Astrocyte (in vitro differentiated cells and primary cell): ENCODE data around the gene CCL5. TPM values are rescaled to one million over a fixed set of nuclear protein-coding genes. Genes with fewer than 3 reads are reported as not detected.

Experiments
- DNase-seq: peaks from one replicate; pipeline ENCODE4 v3.0.0-alpha.2; 2010; ENCODE audit warnings: low read depth
- FAIRE-seq: peaks from 2 replicates; lab custom pipeline; 2011; peaks lifted over from hg19 to GRCh38; lab: Jason Lieb, UNC
- H2AFZ ChIP-seq: 2 replicates; pipeline ENCODE4 v1.6.0; 2012; ENCODE audit warnings: low read depth, low read length, inconsistent platforms
- H3K27ac ChIP-seq: 2 replicates; pipeline ENCODE4 v1.5.1; 2011; ENCODE audit warnings: low read depth, low read length, inconsistent platforms
- H3K27me3 ChIP-seq: 2 replicates; pipeline ENCODE4 v1.6.0; 2011; ENCODE audit warnings: low read length, inconsistent platforms; ENCODE audit not compliant: insufficient read depth
- H3K36me3 ChIP-seq: 2 replicates; pipeline ENCODE4 v1.5.1; 2011; ENCODE audit warnings: low read length, inconsistent platforms; ENCODE audit not compliant: insufficient read depth
- H3K4me1 ChIP-seq: 2 replicates; pipeline ENCODE4 v1.5.1; 2011; ENCODE audit warnings: low read length, inconsistent platforms; ENCODE audit not compliant: insufficient read depth
- H3K4me2 ChIP-seq: 2 replicates; pipeline ENCODE4 v1.6.0; 2012; ENCODE audit warnings: low read length, inconsistent platforms
- H3K4me3 ChIP-seq: 2 replicates; pipeline ENCODE4 v1.5.1; 2011; ENCODE audit warnings: low read depth, mild to moderate bottlenecking, low read length, inconsistent platforms; ENCODE audit not compliant: insufficient read depth
- H3K79me2 ChIP-seq: 2 replicates; pipeline ENCODE4 v1.6.0; 2012; ENCODE audit warnings: mild to moderate bottlenecking, low read length, inconsistent platforms; ENCODE audit not compliant: insufficient read depth
- H3K9ac ChIP-seq: 2 replicates; pipeline ENCODE4 v1.6.0; 2012; ENCODE audit warnings: mild to moderate bottlenecking, low read length, inconsistent platforms
- H3K9me3 ChIP-seq: 2 replicates; pipeline ENCODE4 v1.5.1; 2012; ENCODE audit warnings: low read depth, mild to moderate bottlenecking, low read length, inconsistent platforms; ENCODE audit not compliant: insufficient read depth
- H4K20me1 ChIP-seq: 2 replicates; pipeline ENCODE4 v1.6.0; 2012; ENCODE audit warnings: low read length, inconsistent platforms; ENCODE audit not compliant: insufficient read depth
- H3K27ac Mint-ChIP-seq: one replicate; pipeline ENCODE4 v1.8.0; 2021; ENCODE audit warnings: mild to moderate bottlenecking, mixed read lengths; ENCODE audit not compliant: unreplicated experiment
- H3K27me3 Mint-ChIP-seq: one replicate; pipeline ENCODE4 v1.8.0; 2021; ENCODE audit warnings: low read depth, mixed read lengths; ENCODE audit not compliant: unreplicated experiment
- H3K36me3 Mint-ChIP-seq: one replicate; pipeline ENCODE4 v1.8.0; 2021; ENCODE audit warnings: low read depth, mixed read lengths; ENCODE audit not compliant: unreplicated experiment
- H3K4me1 Mint-ChIP-seq: one replicate; pipeline ENCODE4 v1.8.0; 2021; ENCODE audit warnings: low read depth, mixed read lengths; ENCODE audit not compliant: unreplicated experiment
- H3K4me3 Mint-ChIP-seq: one replicate; pipeline ENCODE4 v1.8.0; 2021; ENCODE audit warnings: mild to moderate bottlenecking, moderate library complexity, mixed read lengths; ENCODE audit not compliant: unreplicated experiment
- H3K9me3 Mint-ChIP-seq: one replicate; pipeline ENCODE4 v1.8.0; 2021; ENCODE audit warnings: mild to moderate bottlenecking, mixed read lengths; ENCODE audit not compliant: unreplicated experiment
- EZH2 ChIP-seq: IDR thresholded peaks from 2 replicates; pipeline ENCODE4 v1.6.1; 2012; ENCODE audit warnings: mild to moderate bottlenecking, low read length, inconsistent platforms; ENCODE audit not compliant: insufficient read depth
- total RNA-seq: library from RNA; stranded (reverse); gene quantifications from 2 replicates; pipeline ENCODE4 v1.2.1, GENCODE V29; 2021
- TF ChIP-seq, protein P1 (sequence below): IDR thresholded peaks from 2 replicates; pipeline ENCODE4 v1.5.1; 2011; ENCODE audit warnings: low read depth, mild to moderate bottlenecking, inconsistent platforms, low read length, moderate library complexity; ENCODE audit not compliant: insufficient read depth

CCL5 gene
- total RNA-seq, 1 donor from 2014 or later, result 71.3 TPM

DNA sequence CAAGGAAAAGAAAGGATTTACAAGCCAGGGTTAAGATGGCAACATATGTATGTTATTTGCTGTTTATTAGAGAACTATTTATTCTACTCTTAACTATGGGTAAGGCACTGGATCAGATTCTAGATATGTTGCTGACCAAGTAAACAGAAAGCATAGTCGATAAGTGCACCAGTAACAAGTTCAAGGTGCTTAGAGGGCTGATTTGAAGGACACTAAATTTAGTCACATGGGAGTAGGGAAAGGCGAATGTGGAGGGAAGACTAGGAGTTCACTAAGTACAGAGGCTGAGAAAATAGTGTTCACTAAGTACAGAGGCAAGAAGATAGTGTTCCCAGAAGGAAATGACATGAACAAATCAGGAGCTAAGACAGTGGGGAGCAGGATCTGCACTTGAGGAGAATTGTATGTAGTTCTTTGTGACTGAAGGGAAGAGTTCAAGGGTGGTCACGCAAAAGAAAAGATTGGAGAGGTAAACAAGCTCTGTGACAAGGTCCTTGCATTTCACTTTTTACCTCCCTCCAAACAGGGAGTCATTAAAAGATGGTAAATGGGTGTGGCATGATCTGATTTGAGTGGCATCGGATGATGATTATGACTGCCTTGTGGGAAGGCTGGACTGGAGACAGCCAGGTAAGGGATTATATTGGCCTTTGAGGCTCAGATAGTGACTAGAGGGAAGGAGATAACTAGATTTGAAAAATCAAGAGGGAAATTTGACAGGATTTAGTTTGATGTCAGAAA, 32.4 kb downstream of the CCL5 start:
- no peak overlapping the region for H3K9ac ChIP-seq
- peaks cover 53% of the 10 kb centered on the region for H4K20me1 ChIP-seq
- no peak overlapping the region for H3K4me3 Mint-ChIP-seq
- no peak overlapping the region for H3K27ac ChIP-seq
- no peaks in the 10 kb centered on the region for H3K27me3 Mint-ChIP-seq
- no peak overlapping the region for H3K4me2 ChIP-seq
- no peak for DNase-seq
- H3K27ac Mint-ChIP-seq, result no peak overlapping the region
- H3K9me3 Mint-ChIP-seq, result no peaks in the 10 kb centered on the region
- peaks cover 38% of the 10 kb centered on the region for H3K36me3 ChIP-seq
- H2AFZ ChIP-seq, result no peak overlapping the region
- no peak overlapping the region for H3K4me3 ChIP-seq
- TF ChIP-seq EZH2, result no peak
- TF ChIP-seq, protein P1, sequence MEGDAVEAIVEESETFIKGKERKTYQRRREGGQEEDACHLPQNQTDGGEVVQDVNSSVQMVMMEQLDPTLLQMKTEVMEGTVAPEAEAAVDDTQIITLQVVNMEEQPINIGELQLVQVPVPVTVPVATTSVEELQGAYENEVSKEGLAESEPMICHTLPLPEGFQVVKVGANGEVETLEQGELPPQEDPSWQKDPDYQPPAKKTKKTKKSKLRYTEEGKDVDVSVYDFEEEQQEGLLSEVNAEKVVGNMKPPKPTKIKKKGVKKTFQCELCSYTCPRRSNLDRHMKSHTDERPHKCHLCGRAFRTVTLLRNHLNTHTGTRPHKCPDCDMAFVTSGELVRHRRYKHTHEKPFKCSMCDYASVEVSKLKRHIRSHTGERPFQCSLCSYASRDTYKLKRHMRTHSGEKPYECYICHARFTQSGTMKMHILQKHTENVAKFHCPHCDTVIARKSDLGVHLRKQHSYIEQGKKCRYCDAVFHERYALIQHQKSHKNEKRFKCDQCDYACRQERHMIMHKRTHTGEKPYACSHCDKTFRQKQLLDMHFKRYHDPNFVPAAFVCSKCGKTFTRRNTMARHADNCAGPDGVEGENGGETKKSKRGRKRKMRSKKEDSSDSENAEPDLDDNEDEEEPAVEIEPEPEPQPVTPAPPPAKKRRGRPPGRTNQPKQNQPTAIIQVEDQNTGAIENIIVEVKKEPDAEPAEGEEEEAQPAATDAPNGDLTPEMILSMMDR, result no peak
- H3K36me3 Mint-ChIP-seq, result peaks cover 12% of the 10 kb centered on the region
- no peaks in the 10 kb centered on the region for H3K9me3 ChIP-seq
- H3K79me2 ChIP-seq, result peaks cover 4% of the 10 kb centered on the region
- peaks cover 12% of the 10 kb centered on the region for H3K4me1 Mint-ChIP-seq
- H3K4me1 ChIP-seq, result no peaks in the 10 kb centered on the region
- H3K27me3 ChIP-seq, result no peaks in the 10 kb centered on the region
- no peak for FAIRE-seq

DNA sequence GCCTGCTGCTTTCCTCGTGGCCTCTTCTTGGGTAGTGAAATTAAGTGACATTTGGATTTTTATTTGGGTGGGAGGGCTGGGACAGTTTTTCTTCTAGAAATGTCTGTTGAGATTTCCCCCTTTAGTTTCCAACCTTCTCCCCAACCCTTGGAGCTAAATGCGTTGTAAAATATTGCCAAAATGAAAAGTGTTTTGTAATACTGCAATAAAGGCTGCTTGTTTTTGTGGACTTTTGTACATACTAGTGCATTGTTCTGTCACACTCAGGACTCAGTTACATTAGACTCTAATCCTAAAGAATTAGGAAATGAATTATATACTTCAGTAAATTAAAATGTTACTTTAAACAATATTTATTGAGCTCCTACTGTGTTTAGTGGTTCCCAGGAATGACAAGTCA, 33.2 kb downstream of the CCL5 start:
- no peak overlapping the region for H3K27ac Mint-ChIP-seq
- no peak overlapping the region for H2AFZ ChIP-seq
- peaks cover 8% of the 10 kb centered on the region for H3K79me2 ChIP-seq
- H3K27me3 Mint-ChIP-seq, result no peaks in the 10 kb centered on the region
- H3K36me3 ChIP-seq, result peaks cover 43% of the 10 kb centered on the region
- no peaks in the 10 kb centered on the region for H3K9me3 ChIP-seq
- FAIRE-seq (no peak), DNase-seq (no peak)
- peaks cover 61% of the 10 kb centered on the region for H4K20me1 ChIP-seq
- H3K4me1 Mint-ChIP-seq, result peaks cover 14% of the 10 kb centered on the region
- no peak overlapping the region for H3K9ac ChIP-seq
- H3K4me2 ChIP-seq, result no peak overlapping the region
- no peak overlapping the region for H3K27ac ChIP-seq
- H3K27me3 ChIP-seq, result no peaks in the 10 kb centered on the region
- no peaks in the 10 kb centered on the region for H3K4me1 ChIP-seq
- H3K4me3 Mint-ChIP-seq, result no peak overlapping the region
- H3K9me3 Mint-ChIP-seq, result no peaks in the 10 kb centered on the region
- TF ChIP-seq, protein P1, result no peak
- no peak for TF ChIP-seq EZH2
- no peak overlapping the region for H3K4me3 ChIP-seq
- peaks cover 12% of the 10 kb centered on the region for H3K36me3 Mint-ChIP-seq
